ENCODE data around the gene PPIL6.

DNA sequence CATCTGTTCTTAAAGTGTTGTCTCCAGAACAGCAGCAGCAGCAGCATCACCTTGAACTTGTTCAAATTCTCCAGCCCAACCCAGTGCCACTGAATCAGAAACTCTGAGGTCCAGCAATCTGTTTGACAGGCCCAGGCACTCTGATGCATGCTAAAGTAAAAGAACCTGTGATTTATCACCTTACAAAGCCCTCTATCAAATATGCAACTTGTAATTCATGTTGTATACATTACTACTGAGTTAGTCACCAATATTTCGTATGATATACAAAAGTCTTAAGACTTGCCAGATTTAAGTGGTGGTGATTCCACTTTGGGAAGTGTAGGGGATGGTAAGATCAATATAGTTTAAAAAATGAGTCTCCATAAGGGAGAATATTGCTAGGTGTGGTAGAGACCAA, 52.2 kb downstream of the PPIL6 start:
- TF ChIP-seq CTCF (IDR thresholded peaks at IDR 0.05) (no peak), POLR2AphosphoS5 (IDR thresholded peaks at IDR 0.05) (no peak)

Measured in esophagus muscularis mucosa (tissue), 3 donors.